ENCODE data around the gene HDAC4. TPM values are rescaled to one million over a fixed set of nuclear protein-coding genes. Genes with fewer than 3 reads are reported as not detected.

The HDAC4 gene
- total and polyA plus RNA-seq, 2 of the 8 experiments (the other 6 are each of a cell fraction or from before 2014, with no cell fraction given) = 15.4 to 31.5 TPM

DNA sequence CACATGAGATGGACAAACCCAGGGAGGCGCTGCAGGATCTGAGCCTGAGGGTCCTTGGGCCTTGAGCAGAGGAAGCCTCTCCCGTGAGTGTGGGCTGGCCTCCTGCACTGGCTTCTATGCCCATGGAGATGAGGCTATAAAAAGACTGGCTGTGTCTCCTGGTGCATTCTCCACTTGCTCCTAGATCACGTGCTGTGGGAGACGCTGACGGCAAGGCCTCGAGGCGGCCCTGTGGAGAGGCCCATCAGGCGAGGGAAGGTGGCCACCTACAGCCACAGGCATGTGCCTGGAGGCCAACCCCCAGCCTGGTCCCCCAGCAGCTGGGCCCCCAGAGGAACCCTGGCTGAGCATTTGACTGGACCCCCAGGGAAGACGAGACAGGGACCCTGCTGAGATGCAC is 354.0 kb downstream of the HDAC4 start:
- DNase-seq (ENCODE audit: low read depth in 1 of 2, low spot score in 2 of 2) (no peak), FAIRE-seq (no peak)
- 84% methylated on average over 9 of the region's 9 CpGs; no CpG with 5 or more reads in 1 of the 2 experiments for WGBS, 2 experiments (ENCODE audit: extremely low coverage in 1 of 2, insufficient coverage in 1 of 2, insufficient read length in 1 of 2, insufficient replicate concordance in 2 of 2, low coverage in 1 of 2, low lambda C conversion rate in 2 of 2, missing lambda C conversion rate in 1 of 2)
- Histone ChIP-seq H3K4me1 (replicated peaks in 1 of 4; ENCODE audit: control insufficient read depth in 3 of 4, insufficient read depth in 4 of 4, low read length in 3 of 4) (no peaks in the 10 kb centered on the region), H3K4me2 (ENCODE audit: insufficient read depth in 1 of 2, low read depth in 2 of 2, low read length in 2 of 2) (no peak overlapping the region), H2AK5ac (ENCODE audit: low read depth, low read length) (no peak overlapping the region), H2BK15ac (ENCODE audit: low read length) (no peak overlapping the region), H3K56ac (replicated peaks; ENCODE audit: insufficient read length, low read depth, low read length) (no peak overlapping the region), H3K27me3 (replicated peaks in 1 of 4; ENCODE audit: control insufficient read depth in 3 of 4, extremely low read depth in 1 of 4, insufficient read depth in 3 of 4, low read length in 3 of 4) (no peaks in the 10 kb centered on the region), H3K36me3 (ENCODE audit: control insufficient read depth in 2 of 4, insufficient read depth in 4 of 4, low read length in 3 of 4) (no peaks in the 10 kb centered on the region), H3K23me2 (ENCODE audit: low read depth, low read length) (no peaks in the 10 kb centered on the region), H2BK12ac (ENCODE audit: low read depth, low read length) (no peak overlapping the region), H3K4me3 (ENCODE audit: extremely low read depth in 1 of 4, insufficient read depth in 2 of 4, low read depth in 3 of 4, low read length in 4 of 4) (no peak overlapping the region), H3K9me3 (ENCODE audit: insufficient read depth in 2 of 2, low read depth in 1 of 2, low read length in 1 of 2) (no peaks in the 10 kb centered on the region), H2BK5ac (ENCODE audit: low read depth, low read length) (no peak overlapping the region), H3K79me2 (ENCODE audit: control insufficient read depth in 1 of 2, insufficient read depth in 2 of 2, low read length in 2 of 2) (no peaks in the 10 kb centered on the region), H3K79me1 (ENCODE audit: low read depth, low read length) (no peaks in the 10 kb centered on the region), H2BK120ac (replicated peaks; ENCODE audit: low read depth, low read length) (no peak overlapping the region), H3K9ac (replicated peaks in 1 of 4; ENCODE audit: extremely low read depth in 1 of 4, low read depth in 3 of 4, low read length in 3 of 4) (no peak overlapping the region), H4K91ac (replicated peaks; ENCODE audit: insufficient read length, low read length) (no peak overlapping the region), H3K23ac (ENCODE audit: insufficient read length) (no peak overlapping the region), H2BK20ac (ENCODE audit: low read length) (no peak overlapping the region), H2AFZ (ENCODE audit: low read length) (no peak overlapping the region), H4K20me1 (replicated peaks in 1 of 2; ENCODE audit: control insufficient read depth in 1 of 2, insufficient read depth in 2 of 2, low read length in 2 of 2) (peaks cover 0 to 2% of the 10 kb centered on the region in 2 experiments), H3K27ac (ENCODE audit: low read depth, low read length) (no peak overlapping the region), H3K14ac (ENCODE audit: insufficient read length) (no peak overlapping the region), H3K4ac (replicated peaks; ENCODE audit: insufficient read length, low read depth, low read length) (no peak overlapping the region), H4K5ac (ENCODE audit: insufficient read length, low read depth, low read length) (no peak overlapping the region), H3K18ac (ENCODE audit: extremely low read depth, low read length) (no peak overlapping the region), H4K8ac (ENCODE audit: extremely low read depth, insufficient read depth, low read length) (no peak overlapping the region)
- TF ChIP-seq EZH2 (IDR thresholded peaks at IDR 0.05; ENCODE audit: low read depth, low read length, severe bottlenecking) (no peak), JUN (IDR thresholded peaks at IDR 0.05; ENCODE audit: low read depth, low read length) (no peak), BACH1 (IDR thresholded peaks at IDR 0.05; ENCODE audit: low read length) (no peak), SP2 (IDR thresholded peaks at IDR 0.05; ENCODE audit: low read length) (no peak), NRF1 (IDR thresholded peaks at IDR 0.05; ENCODE audit: low read depth, low read length) (no peak), SAP30 (IDR thresholded peaks at IDR 0.05; ENCODE audit: insufficient read depth, insufficient replicate concordance, low read length) (no peak), PHF8 (conservative IDR thresholded peaks at IDR 0.05; ENCODE audit: low read depth, low read length) (no peak), CHD2 (IDR thresholded peaks at IDR 0.05; ENCODE audit: low read length) (no peak), TAF1 (IDR thresholded peaks at IDR 0.05; ENCODE audit: low read depth, low read length) (no peak), SP4 (IDR thresholded peaks at IDR 0.05; ENCODE audit: low read length) (no peak), EGR1 (IDR thresholded peaks at IDR 0.05; ENCODE audit: borderline replicate concordance, low read depth, low read length) (no peak)
- TF ChIP-seq, protein P1, sequence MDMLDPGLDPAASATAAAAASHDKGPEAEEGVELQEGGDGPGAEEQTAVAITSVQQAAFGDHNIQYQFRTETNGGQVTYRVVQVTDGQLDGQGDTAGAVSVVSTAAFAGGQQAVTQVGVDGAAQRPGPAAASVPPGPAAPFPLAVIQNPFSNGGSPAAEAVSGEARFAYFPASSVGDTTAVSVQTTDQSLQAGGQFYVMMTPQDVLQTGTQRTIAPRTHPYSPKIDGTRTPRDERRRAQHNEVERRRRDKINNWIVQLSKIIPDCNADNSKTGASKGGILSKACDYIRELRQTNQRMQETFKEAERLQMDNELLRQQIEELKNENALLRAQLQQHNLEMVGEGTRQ (IDR thresholded peaks at IDR 0.05; ENCODE audit: low read length) = no peak
- POLR2A ChIA-PET (ENCODE audit: partially characterized antibody) = no interaction called here
- CTCF ChIA-PET (ENCODE audit: partially characterized antibody) = no interaction called here

All from H1 (cell line).